Gastroesophageal sphincter (tissue), 4 donors: ENCODE data around the gene GTSF1L. TPM values are rescaled to one million over a fixed set of nuclear protein-coding genes. Genes with fewer than 3 reads are reported as not detected.
A peak's percentile ranks its signal among the peaks of the same experiment; 100 is the strongest.

Experiments used
- ATAC-seq: fragments of 150-250 bp; one replicate; pipeline ENCODE4 v1.9.1; 2016; ENCODE audit warnings: mild to moderate bottlenecking, moderate library complexity
- H3K27ac ChIP-seq, 4 donors: fragments of 200-600 bp; sonication (generic) in 3 of 4; 1 replicate in 3 of 4; 2 replicates in 1 of 4; pipeline ENCODE4 v1.5.1; 2016 to 2019
- H3K27me3 ChIP-seq: fragments of 200-600 bp; sonication (generic); one replicate; pipeline ENCODE4 v1.5.1; 2019
- H3K36me3 ChIP-seq, 2 donors: fragments of 200-600 bp; sonication (generic); one replicate each; pipeline ENCODE4 v1.5.1; 2019; ENCODE audit warnings: control low read depth in 1 of 2
- H3K4me1 ChIP-seq, 3 donors: fragments of 200-600 bp; sonication (generic); 1 replicate in 2 of 3; 2 replicates in 1 of 3; pipeline ENCODE4 v1.5.1; 2016 to 2019; ENCODE audit warnings: control low read depth in 2 of 3
- H3K4me3 ChIP-seq, 2 donors: fragments of 200-600 bp; sonication (generic); one replicate each; pipeline ENCODE4 v1.5.1; 2019; ENCODE audit warnings: mild to moderate bottlenecking in 1 of 2, moderate library complexity in 1 of 2
- H3K9me3 ChIP-seq, 3 donors: fragments of 200-600 bp; sonication (generic); one replicate each; pipeline ENCODE4 v1.5.1; 2017 to 2019; ENCODE audit warnings: control low read depth in 2 of 3
- CTCF ChIP-seq, 4 experiments: fragments of 200-600 bp in 2 of 4; fragments of 450-650 bp in 2 of 4; sonication (generic) in 1 of 4; IDR thresholded peaks; one replicate each; pipeline ENCODE4 v1.5.1; 2017 to 2019; ENCODE audit warnings: antibody characterized with exemption in 4 of 4, mild to moderate bottlenecking in 2 of 4, moderate library complexity in 2 of 4
- EP300 ChIP-seq: sonication (generic); formaldehyde crosslinking; IDR thresholded peaks from one replicate; pipeline ENCODE4 v1.6.1; 2017; ENCODE audit warnings: antibody characterized with exemption, mild to moderate bottlenecking
- POLR2A ChIP-seq, 2 donors: fragments of 450-650 bp; IDR thresholded peaks; one replicate each; pipeline ENCODE4 v1.6.1; 2017; ENCODE audit warnings: antibody characterized with exemption in 2 of 2, mild to moderate bottlenecking in 2 of 2, moderate library complexity in 1 of 2
- POLR2AphosphoS5 ChIP-seq: sonication (generic); formaldehyde crosslinking; IDR thresholded peaks from one replicate; pipeline ENCODE4 v1.6.1; 2017; ENCODE audit warnings: antibody characterized with exemption
- WGBS, 2 donors: methylation state at CpG; one replicate each; pipeline ENCODE4 v1.1.5; 2018; ENCODE audit warnings: low coverage in 1 of 2; 5-methylcytosine and 5-hydroxymethylcytosine counted together
- total RNA-seq, 4 donors: library from RNA; depleted of rRNA; stranded (reverse); fragments of >200 nt; gene quantifications; one replicate each; pipeline ENCODE4 v1.1.0, GENCODE V29; 2016

Gene GTSF1L
- total RNA-seq, 4 donors from 2014 or later: not detected

- peak; percentile 73 for TF ChIP-seq POLR2AphosphoS5
- no peak for TF ChIP-seq EP300
- peak in 2 of 4 experiments; percentile 10 to 35 for TF ChIP-seq CTCF (IDR thresholded peaks at IDR 0.05)
- no peak for TF ChIP-seq POLR2A (IDR thresholded peaks at IDR 0.05)
- Histone ChIP-seq H3K4me3 (no peak overlapping the region), H3K27ac (peak overlapping the region in 3 of 4 donors; percentile 53 to 59 (median 56)), H3K9me3 (no peaks in the 10 kb centered on the region), H3K27me3 (no peaks in the 10 kb centered on the region), H3K4me1 (peaks cover 0 to 39% (median 0%) of the 10 kb centered on the region in 3 donors), H3K36me3 (no peaks in the 10 kb centered on the region)
- WGBS, 2 donors: 21 to 44% methylated on average over 4 to 5 of the region's 5 CpGs
- peak; percentile 78 for ATAC-seq
Observed at GRCh38 chr20:43767686-43768474, 41.1 kb upstream of the GTSF1L start.

GRCh38 chr20:43766917-43767316, 40.1 kb upstream of the GTSF1L start:
- H3K27ac ChIP-seq: peak overlapping the region in 3 of 4 donors; percentile 53 to 59 (median 56)
- no peak for TF ChIP-seq POLR2A (IDR thresholded peaks at IDR 0.05)
- no peak overlapping the region for H3K4me3 ChIP-seq
- WGBS, 2 donors: 58% methylated on average over 4 of the region's 9 CpGs; no CpG with 5 or more reads in 1 of the 2 donors
- no peak for ATAC-seq
- H3K27me3 ChIP-seq: no peaks in the 10 kb centered on the region
- peaks cover 0 to 45% (median 0%) of the 10 kb centered on the region in 3 donors for H3K4me1 ChIP-seq
- H3K36me3 ChIP-seq: no peaks in the 10 kb centered on the region
- H3K9me3 ChIP-seq: no peaks in the 10 kb centered on the region

- Histone ChIP-seq H3K36me3 (no peaks in the 10 kb centered on the region), H3K4me3 (no peak overlapping the region), H3K27ac (peak overlapping the region in 3 of 4 donors; percentile 20 to 56 (median 53)), H3K27me3 (no peaks in the 10 kb centered on the region), H3K9me3 (no peaks in the 10 kb centered on the region), H3K4me1 (peaks cover 0 to 50% (median 0%) of the 10 kb centered on the region in 3 donors)
- TF ChIP-seq POLR2A (IDR thresholded peaks at IDR 0.05) (no peak), EP300 (no peak), CTCF (IDR thresholded peaks at IDR 0.05) (no peak), POLR2AphosphoS5 (peak; percentile 60)
- 27 to 41% methylated on average over 4 to 5 of the region's 6 CpGs for whole genome bisulfite sequencing, 2 donors
- peak; percentile 84 for ATAC-seq
Observed at GRCh38 chr20:43766385-43766784, 39.6 kb upstream of the GTSF1L start.

- H3K4me3 ChIP-seq: no peak overlapping the region
- WGBS, 2 donors: 33 to 39% methylated on average over 4 to 7 of the region's 7 CpGs
Observed at GRCh38 chr20:43765916-43766315, 39.1 kb upstream of the GTSF1L start.

DNA sequence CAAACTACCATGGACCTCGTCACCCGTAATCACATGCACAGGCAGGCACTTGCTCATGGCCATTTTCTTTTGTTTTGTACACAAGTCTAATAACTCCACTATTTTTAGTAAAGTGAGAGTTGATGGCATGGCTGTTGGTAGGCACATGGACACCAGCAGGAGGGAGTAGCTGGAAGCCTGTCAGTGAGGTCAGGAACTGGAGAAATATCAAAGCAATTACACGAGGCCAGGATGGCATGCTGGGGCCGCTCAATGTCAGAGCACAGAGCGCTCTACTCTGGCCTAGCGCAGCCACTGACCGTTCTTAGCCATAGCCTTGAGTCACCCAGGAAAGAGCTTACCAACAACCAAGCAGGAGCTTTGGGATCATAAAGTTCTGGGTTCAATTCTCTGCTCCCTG, 36.1 kb upstream of the GTSF1L start:
- TF ChIP-seq POLR2AphosphoS5 (no peak), EP300 (no peak), CTCF (IDR thresholded peaks at IDR 0.05) (no peak), POLR2A (IDR thresholded peaks at IDR 0.05) (no peak)
- WGBS, 2 donors: 85 to 93% methylated on average over 3 to 4 of the region's 7 CpGs
- no peaks in the 10 kb centered on the region for H3K36me3 ChIP-seq
- no peaks in the 10 kb centered on the region for H3K27me3 ChIP-seq
- peak overlapping the region in 3 of 4 donors; percentile 48 to 75 (median 65) for H3K27ac ChIP-seq
- H3K4me1 ChIP-seq: peaks cover 0 to 47% (median 0%) of the 10 kb centered on the region in 3 donors
- ATAC-seq: peak; percentile 23
- no peaks in the 10 kb centered on the region for H3K9me3 ChIP-seq
- no peak overlapping the region for H3K4me3 ChIP-seq

More at GRCh38 chr20:43765916-43766315, 39.1 kb upstream of the GTSF1L start:
- TF ChIP-seq POLR2AphosphoS5: no peak
- TF ChIP-seq CTCF (IDR thresholded peaks at IDR 0.05): no peak
- no peak for TF ChIP-seq EP300
- TF ChIP-seq POLR2A (IDR thresholded peaks at IDR 0.05): no peak
- no peaks in the 10 kb centered on the region for H3K9me3 ChIP-seq
- H3K27ac ChIP-seq: peak overlapping the region in 1 of 4 donors; percentile 56
- no peak for ATAC-seq
- no peaks in the 10 kb centered on the region for H3K36me3 ChIP-seq
- no peaks in the 10 kb centered on the region for H3K27me3 ChIP-seq
- peaks cover 0 to 55% (median 0%) of the 10 kb centered on the region in 3 donors for H3K4me1 ChIP-seq
